K562 (cell line): ENCODE data around the gene MLLT6. TPM values are rescaled to one million over a fixed set of nuclear protein-coding genes. Genes with fewer than 3 reads are reported as not detected.
A peak's percentile ranks its signal among the peaks of the same experiment; 100 is the strongest.

Source experiments
- AFF1 ChIP-seq, 2 experiments: fragments of 450-650 bp; IDR thresholded peaks; 2 replicates each; pipeline ENCODE4 v1.6.1; 2018; ENCODE audit warnings: mild to moderate bottlenecking in 2 of 2, low read depth in 1 of 2; ENCODE audit not compliant: partially characterized antibody in 2 of 2
- ATF7 ChIP-seq: fragments of 450-650 bp; IDR thresholded peaks from 2 replicates; pipeline ENCODE4 v1.7.1; 2014; ENCODE audit warnings: mild to moderate bottlenecking, moderate library complexity
- CBX1 ChIP-seq: sonication (generic); IDR thresholded peaks from 2 replicates; pipeline ENCODE4 v1.6.1; 2016; ENCODE audit warnings: antibody characterized with exemption, low read depth, mild to moderate bottlenecking
- CHD1 ChIP-seq: fragments of 200-600 bp; sonication (generic); IDR thresholded peaks from one replicate; pipeline ENCODE4 v1.6.1; 2012; ENCODE audit warnings: mild to moderate bottlenecking, moderate library complexity, low read length, inconsistent platforms
- FIP1L1 ChIP-seq: fragments of 200-400 bp; formaldehyde crosslinking; IDR thresholded peaks from 2 replicates; pipeline ENCODE4 v1.6.1; 2018; ENCODE audit warnings: mild to moderate bottlenecking, low read depth, low read length; ENCODE audit not compliant: poor library complexity, severe bottlenecking
- GTF3C2 ChIP-seq: IDR thresholded peaks from 3 replicates; pipeline ENCODE4 v1.6.1; 2011; ENCODE audit warnings: borderline replicate concordance, mild to moderate bottlenecking, moderate library complexity; ENCODE audit not compliant: insufficient read length; ENCODE audit errors: extremely low read depth
- IRF9 ChIP-seq: fragments of 450-650 bp; IDR thresholded peaks from 2 replicates; pipeline ENCODE4 v1.6.1; 2016; ENCODE audit warnings: missing biosample characterization, missing genetic modification characterization
- MITF ChIP-seq: IDR thresholded peaks from 2 replicates; pipeline ENCODE4 v1.6.1; 2014; ENCODE audit warnings: antibody characterized with exemption
- PCBP1 ChIP-seq: fragments of 200-400 bp; formaldehyde crosslinking; IDR thresholded peaks from 2 replicates; pipeline ENCODE4 v1.6.1; 2018; ENCODE audit warnings: mild to moderate bottlenecking, low read depth, low read length; ENCODE audit not compliant: poor library complexity, severe bottlenecking
- PHF8 ChIP-seq: fragments of 200-600 bp; sonication (generic); IDR thresholded peaks from 2 replicates; pipeline ENCODE4 v1.6.1; 2012; ENCODE audit warnings: mixed run types, mild to moderate bottlenecking, inconsistent platforms, low read length, moderate library complexity, borderline replicate concordance
- POLR2A ChIP-seq: fragments of 450-650 bp; conservative IDR thresholded peaks from 2 replicates; pipeline ENCODE4 v1.6.1; 2016
- RBM15 ChIP-seq: fragments of 200-400 bp; formaldehyde crosslinking; IDR thresholded peaks from 2 replicates; pipeline ENCODE4 v1.6.1; 2018; ENCODE audit warnings: mild to moderate bottlenecking, low read length, moderate library complexity; ENCODE audit not compliant: insufficient read depth
- TBP ChIP-seq: optimal IDR thresholded peaks from 2 replicates; pipeline ENCODE3; 2011; ENCODE audit warnings: low read depth, low read length, improper control_type of control experiment
- U2AF1 ChIP-seq: fragments of 200-400 bp; formaldehyde crosslinking; optimal IDR thresholded peaks from 2 replicates; pipeline ENCODE3; 2017; ENCODE audit warnings: mild to moderate bottlenecking, low read depth, low read length, moderate library complexity
- ZNF239 ChIP-seq: fragments of 250-450 bp; sonication (Bioruptor Pico); IDR thresholded peaks from 2 replicates; pipeline ENCODE4 v1.4.0; 2020; ENCODE audit warnings: mild to moderate bottlenecking
- ZNF282 ChIP-seq: sonication (generic); formaldehyde crosslinking; IDR thresholded peaks from 2 replicates; pipeline ENCODE4 v1.8.1; 2023; ENCODE audit warnings: missing genetic modification reagents
- ZNF561 ChIP-seq: fragments of 450-650 bp; formaldehyde crosslinking; conservative IDR thresholded peaks from 2 replicates; pipeline ENCODE4 v1.4.0; 2020; ENCODE audit warnings: mild to moderate bottlenecking, moderate library complexity
- ZNF57 ChIP-seq: fragments of 450-650 bp; formaldehyde crosslinking; IDR thresholded peaks from 2 replicates; pipeline ENCODE4 v1.4.0; 2020; ENCODE audit warnings: mild to moderate bottlenecking, moderate library complexity
- ZNF830 ChIP-seq: fragments of 250-450 bp; sonication (Bioruptor Pico); IDR thresholded peaks from 2 replicates; pipeline ENCODE4 v1.5.0; 2021; ENCODE audit warnings: mild to moderate bottlenecking
- polyA plus RNA-seq, 8 experiments: library from polyadenylated mRNA; depleted of rRNA in 4 of 8; stranded (reverse) in 5 of 8; unstranded in 3 of 8; fragments of >200 nt; fragmentation: Nextera tagmentation in 2 of 8; fragmentation: Illumina TruSeq in 1 of 8; extraction: Ambion mirVana in 2 of 8; extraction: Trizol in 1 of 8; gene quantifications; 2 replicates each; pipeline versions ENCODE4 v1.2.1 to v1.2.3, GENCODE V29; 2011 to 2014; ENCODE audit warnings: inconsistent platforms in 1 of 8, missing spikeins in 1 of 8
- total RNA-seq, 7 experiments: library from RNA; depleted of rRNA in 6 of 7; stranded (reverse); fragments of >200 nt in 6 of 7; fragmentation: Illumina TruSeq in 2 of 7; extraction: Trizol in 2 of 7; gene quantifications; 2 replicates each; pipeline versions ENCODE4 v1.2.1 to v1.2.3, GENCODE V29; 2011 to 2021; ENCODE audit warnings: low replicate concordance in 1 of 7

MLLT6 gene
- total and polyA plus RNA-seq, 9 of the 15 experiments (the other 6 are each of a cell fraction or from before 2014, with no cell fraction given) = 3.1 to 71.7 (median 30.0) TPM

GRCh38 chr17:38702166-38702915, 2.7 kb upstream of the MLLT6 start (continued):
- peak in 1 of 2 experiments; percentile 3 for TF ChIP-seq AFF1 (IDR thresholded peaks at IDR 0.05; ENCODE audit: low read depth in 1 of 2, partially characterized antibody in 2 of 2)
- no peak for TF ChIP-seq PCBP1
- no peak for TF ChIP-seq ZNF561 (CRISPR knock-in tag)
- no peak for TF ChIP-seq ZNF830 (CRISPR knock-in tag)
- peak; percentile 40 for TF ChIP-seq U2AF1
- TF ChIP-seq CBX1 = peak; percentile 78; the same call in 1 of the 2 replicates
- TF ChIP-seq GTF3C2 = no peak
- no peak for TF ChIP-seq FIP1L1
- TF ChIP-seq ZNF282 (CRISPR knock-in tag) = no peak
- no peak for TF ChIP-seq ZNF57 (CRISPR knock-in tag)
- TF ChIP-seq PHF8 = peak; percentile 80; the same call in 1 of the 2 replicates
- TF ChIP-seq ATF7 = peak; percentile 53
- TF ChIP-seq RBM15 = no peak
- peak; percentile 82 for TF ChIP-seq TBP
- TF ChIP-seq ZNF239 = no peak
- TF ChIP-seq CHD1 = peak; percentile 74
- no peak; the same call in 1 of the 2 replicates for TF ChIP-seq MITF
- TF ChIP-seq POLR2A = peak; percentile 87
- no peak for TF ChIP-seq IRF9
